Keratinocyte (primary cell): ENCODE measurements around the gene TXNL4A. TPM values are rescaled to one million over a fixed set of nuclear protein-coding genes. Genes with fewer than 3 reads are reported as not detected.

Experiments
- DNase-seq: peaks from one replicate; pipeline ENCODE4 v3.0.0-alpha.2; 2011; ENCODE audit warnings: low read depth, missing footprints, low spot score
- FAIRE-seq: peaks from 2 replicates; lab custom pipeline; 2011; peaks lifted over from hg19 to GRCh38; lab: Jason Lieb, UNC
- H2AFZ ChIP-seq: 2 replicates; pipeline ENCODE4 v1.6.0; 2012; ENCODE audit warnings: low read length, control low read depth, inconsistent platforms; ENCODE audit not compliant: control insufficient read depth
- H3K27ac ChIP-seq: 2 replicates; pipeline ENCODE4 v1.5.1; 2011; ENCODE audit warnings: low read length; ENCODE audit not compliant: control insufficient read depth, insufficient read depth
- H3K27me3 ChIP-seq: 3 replicates; pipeline ENCODE4 v1.6.0; 2011; ENCODE audit warnings: low read length; ENCODE audit not compliant: control insufficient read depth, insufficient read depth; ENCODE audit errors: extremely low read depth
- H3K36me3 ChIP-seq, 2 experiments: 2 replicates in 1 of 2; 3 replicates in 1 of 2; pipeline ENCODE4 v1.5.1; 2011; ENCODE audit warnings: low read length in 2 of 2, mild to moderate bottlenecking in 1 of 2; ENCODE audit not compliant: control insufficient read depth in 2 of 2, insufficient read depth in 2 of 2; ENCODE audit errors: extremely low read depth in 1 of 2
- H3K4me1 ChIP-seq: 3 replicates; pipeline ENCODE4 v1.5.1; 2011; ENCODE audit warnings: low read length; ENCODE audit not compliant: control insufficient read depth, insufficient read depth; ENCODE audit errors: extremely low read depth
- H3K4me2 ChIP-seq: 3 replicates; pipeline ENCODE4 v1.6.0; 2011; ENCODE audit warnings: low read depth, low read length; ENCODE audit not compliant: control insufficient read depth, insufficient read depth; ENCODE audit errors: extremely low read depth
- H3K4me3 ChIP-seq, 3 experiments: fragments of 200-600 bp in 1 of 3; sonication (generic) in 1 of 3; 2 replicates in 2 of 3; 3 replicates in 1 of 3; pipeline ENCODE4 v1.5.1; 2011 to 2016; ENCODE audit warnings: low read length in 3 of 3, mild to moderate bottlenecking in 3 of 3, control low read depth in 2 of 3, inconsistent platforms in 1 of 3, low read depth in 1 of 3, mixed read lengths in 1 of 3, mixed run types in 1 of 3, moderate library complexity in 1 of 3; ENCODE audit not compliant: control insufficient read depth in 2 of 3, insufficient read depth in 2 of 3; ENCODE audit errors: extremely low read depth in 1 of 3
- H3K79me2 ChIP-seq: 2 replicates; pipeline ENCODE4 v1.6.0; 2012; ENCODE audit warnings: low read length; ENCODE audit not compliant: control insufficient read depth, insufficient read depth
- H3K9ac ChIP-seq: 3 replicates; pipeline ENCODE4 v1.6.0; 2011; ENCODE audit warnings: low read length; ENCODE audit not compliant: control insufficient read depth, insufficient read depth; ENCODE audit errors: extremely low read depth
- H3K9me1 ChIP-seq: 3 replicates; pipeline ENCODE4 v1.6.0; 2011; ENCODE audit warnings: low read length; ENCODE audit not compliant: control insufficient read depth, insufficient read depth; ENCODE audit errors: extremely low read depth
- H3K9me3 ChIP-seq: 2 replicates; pipeline ENCODE4 v1.5.1; 2012; ENCODE audit warnings: low read depth, low read length; ENCODE audit not compliant: control insufficient read depth
- H4K20me1 ChIP-seq: 3 replicates; pipeline ENCODE4 v1.6.0; 2011; ENCODE audit warnings: low read length; ENCODE audit not compliant: control insufficient read depth, insufficient read depth; ENCODE audit errors: extremely low read depth
- EZH2 ChIP-seq: IDR thresholded peaks from one replicate; pipeline ENCODE4 v1.6.1; 2012; ENCODE audit warnings: inconsistent platforms, mild to moderate bottlenecking, low read length, moderate library complexity
- dilution Hi-C: fragments of 300-500 bp; cut with MboI; formaldehyde crosslinking; loops from one replicate; pipeline ENCODE4 v1.7.0; 2020; ENCODE audit warnings: low sequenced_read_pairs; ENCODE audit not compliant: extremely low pct_ligation_motif_present
- polyA plus RNA-seq, 5 experiments: library from polyadenylated mRNA; depleted of rRNA in 3 of 5; stranded (reverse) in 3 of 5; stranded (forward) in 1 of 5; unstranded in 1 of 5; fragments of >200 nt; gene quantifications; 1 replicate in 1 of 5; 2 replicates in 3 of 5; 3 replicates in 1 of 5; pipeline versions ENCODE4 v1.2.1 to v1.2.3, GENCODE V29; 2011 to 2012; ENCODE audit warnings: missing spikeins in 2 of 5, low read depth in 1 of 5, low replicate concordance in 1 of 5
- TF ChIP-seq, protein P1 (sequence below), 3 experiments: IDR thresholded peaks in 1 of 3; conservative IDR thresholded peaks in 1 of 3; optimal IDR thresholded peaks in 1 of 3; 2 replicates in 2 of 3; 3 replicates in 1 of 3; pipeline versions ENCODE3 to v1.5.1; 2011; ENCODE audit warnings: low read length in 3 of 3, mild to moderate bottlenecking in 3 of 3, moderate library complexity in 2 of 3, control low read depth in 1 of 3, inconsistent platforms in 1 of 3; ENCODE audit not compliant: insufficient read depth in 2 of 3; ENCODE audit errors: extremely low read depth in 1 of 3

Gene TXNL4A
- polyA plus RNA-seq, 1 donor (not counting 4 experiments of a cell fraction or from before 2014, with no cell fraction given), result 142 TPM

DNA sequence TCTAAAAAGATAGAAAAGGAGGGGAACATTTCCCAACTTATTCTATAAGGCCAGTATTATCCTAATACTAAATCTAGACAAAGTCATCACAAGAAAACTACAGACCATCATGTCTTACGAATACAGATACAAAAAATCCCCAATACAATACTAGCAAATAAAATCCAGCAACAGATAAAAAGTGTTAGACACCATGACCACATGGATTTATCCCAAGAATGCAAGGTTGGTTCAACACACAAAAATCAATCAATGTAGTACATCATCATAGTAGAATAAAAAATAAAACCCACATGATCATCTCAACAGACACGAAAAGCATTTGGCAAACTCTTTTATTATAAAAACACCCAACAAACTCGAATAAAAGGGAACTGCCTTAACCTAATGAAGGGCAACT, 55.5 kb downstream of the TXNL4A start:
- H3K9ac ChIP-seq, result no peak overlapping the region
- H3K36me3 ChIP-seq, result peaks cover 23 to 26% of the 10 kb centered on the region in 2 experiments
- H3K79me2 ChIP-seq, result peaks cover 81% of the 10 kb centered on the region
- no peak overlapping the region for H2AFZ ChIP-seq
- H3K9me3 ChIP-seq, result peaks cover 15% of the 10 kb centered on the region
- no peak overlapping the region for H3K27ac ChIP-seq
- dilution Hi-C loops, result no loop called here
- no peaks in the 10 kb centered on the region for H3K4me1 ChIP-seq
- H3K9me1 ChIP-seq, result no peaks in the 10 kb centered on the region
- H3K4me2 ChIP-seq, result no peak overlapping the region
- FAIRE-seq (no peak), DNase-seq (no peak)
- TF ChIP-seq, protein P1, sequence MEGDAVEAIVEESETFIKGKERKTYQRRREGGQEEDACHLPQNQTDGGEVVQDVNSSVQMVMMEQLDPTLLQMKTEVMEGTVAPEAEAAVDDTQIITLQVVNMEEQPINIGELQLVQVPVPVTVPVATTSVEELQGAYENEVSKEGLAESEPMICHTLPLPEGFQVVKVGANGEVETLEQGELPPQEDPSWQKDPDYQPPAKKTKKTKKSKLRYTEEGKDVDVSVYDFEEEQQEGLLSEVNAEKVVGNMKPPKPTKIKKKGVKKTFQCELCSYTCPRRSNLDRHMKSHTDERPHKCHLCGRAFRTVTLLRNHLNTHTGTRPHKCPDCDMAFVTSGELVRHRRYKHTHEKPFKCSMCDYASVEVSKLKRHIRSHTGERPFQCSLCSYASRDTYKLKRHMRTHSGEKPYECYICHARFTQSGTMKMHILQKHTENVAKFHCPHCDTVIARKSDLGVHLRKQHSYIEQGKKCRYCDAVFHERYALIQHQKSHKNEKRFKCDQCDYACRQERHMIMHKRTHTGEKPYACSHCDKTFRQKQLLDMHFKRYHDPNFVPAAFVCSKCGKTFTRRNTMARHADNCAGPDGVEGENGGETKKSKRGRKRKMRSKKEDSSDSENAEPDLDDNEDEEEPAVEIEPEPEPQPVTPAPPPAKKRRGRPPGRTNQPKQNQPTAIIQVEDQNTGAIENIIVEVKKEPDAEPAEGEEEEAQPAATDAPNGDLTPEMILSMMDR (optimal IDR thresholded peaks at IDR 0.05 in 1 of 3, IDR thresholded peaks at IDR 0.05 in 1 of 3, conservative IDR thresholded peaks at IDR 0.05 in 1 of 3; ENCODE audit: extremely low read depth in 1 of 3, insufficient read depth in 2 of 3, low read length in 3 of 3), result no peak
- TF ChIP-seq EZH2, result no peak
- no peak overlapping the region for H3K4me3 ChIP-seq
- no peaks in the 10 kb centered on the region for H3K27me3 ChIP-seq
- H4K20me1 ChIP-seq, result no peaks in the 10 kb centered on the region

DNA sequence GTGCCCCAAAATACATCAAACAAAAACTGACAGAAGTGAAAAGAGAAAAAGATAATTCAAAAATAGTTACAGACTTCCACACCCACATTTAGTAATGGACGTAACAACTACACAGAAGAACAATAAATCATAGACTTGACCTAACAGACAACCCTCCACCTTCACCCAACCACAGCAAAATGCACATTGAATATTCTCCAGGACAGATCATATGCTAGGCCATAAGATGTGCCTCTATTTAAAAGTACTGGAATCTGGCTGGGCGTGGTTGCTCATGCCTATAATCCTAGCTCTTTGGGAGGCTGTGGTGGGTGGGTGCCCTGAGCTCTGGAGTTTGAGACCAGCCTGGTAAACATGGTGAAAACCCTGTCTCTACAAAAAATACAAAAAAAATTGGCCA, 56.9 kb downstream of the TXNL4A start:
- TF ChIP-seq, protein P1 (optimal IDR thresholded peaks at IDR 0.05 in 1 of 3, IDR thresholded peaks at IDR 0.05 in 1 of 3, conservative IDR thresholded peaks at IDR 0.05 in 1 of 3; ENCODE audit: extremely low read depth in 1 of 3, insufficient read depth in 2 of 3, low read length in 3 of 3), result no peak
- no peak for TF ChIP-seq EZH2
- Histone ChIP-seq H3K4me1 (no peaks in the 10 kb centered on the region), H2AFZ (no peak overlapping the region), H3K4me3 (no peak overlapping the region), H3K27ac (no peak overlapping the region), H3K27me3 (no peaks in the 10 kb centered on the region), H3K36me3 (peaks cover 22 to 26% of the 10 kb centered on the region in 2 experiments), H4K20me1 (no peaks in the 10 kb centered on the region), H3K9me3 (peaks cover 15% of the 10 kb centered on the region), H3K79me2 (peaks cover 75% of the 10 kb centered on the region), H3K4me2 (no peak overlapping the region), H3K9me1 (no peaks in the 10 kb centered on the region), H3K9ac (no peak overlapping the region)
- dilution Hi-C loops, result no loop called here
- FAIRE-seq, result no peak
- DNase-seq, result no peak
